Measurements from ENCODE around the gene IZUMO1R. TPM values are rescaled to one million over a fixed set of nuclear protein-coding genes. Genes with fewer than 3 reads are reported as not detected.

IZUMO1R gene
- total and polyA plus RNA-seq, 2 of the 8 experiments (the other 6 are each of a cell fraction or from before 2014, with no cell fraction given) = not detected

DNA sequence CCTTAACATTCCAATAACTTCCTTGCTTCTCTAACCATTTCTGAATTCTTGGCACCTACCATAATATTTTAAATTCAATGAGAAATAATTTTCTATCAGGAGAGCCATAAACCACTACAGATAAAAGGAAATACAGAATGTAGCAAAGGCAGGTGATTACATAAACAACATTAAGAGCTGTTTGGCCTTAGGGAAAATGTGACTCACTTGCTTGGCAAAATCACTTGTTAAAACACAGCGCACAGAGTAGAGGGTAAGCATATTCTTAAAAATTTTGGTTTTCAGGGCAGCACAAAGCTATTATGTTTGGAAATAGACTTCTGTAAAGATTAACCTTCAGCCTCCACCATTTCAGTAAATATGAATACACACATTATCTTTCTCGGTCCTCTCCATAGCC lies 26.4 kb downstream of the IZUMO1R start:
- TF ChIP-seq SRF (IDR thresholded peaks at IDR 0.05; ENCODE audit: low read depth, low read length) (no peak), CTBP2 (IDR thresholded peaks at IDR 0.05; ENCODE audit: borderline replicate concordance, insufficient read depth, insufficient read length, low read length) (no peak), HDAC6 (IDR thresholded peaks at IDR 0.05; ENCODE audit: low read depth, low read length) (no peak), POLR2A (IDR thresholded peaks at IDR 0.05; ENCODE audit: control extremely low read depth in 1 of 2, low read depth in 2 of 2, low read length in 2 of 2) (no peak), GABPA (IDR thresholded peaks at IDR 0.05; ENCODE audit: borderline replicate concordance, insufficient read depth, low read length) (no peak)
- Histone ChIP-seq H3K9ac (replicated peaks in 1 of 4; ENCODE audit: extremely low read depth in 1 of 4, low read depth in 3 of 4, low read length in 3 of 4) (no peak overlapping the region), H4K8ac (ENCODE audit: extremely low read depth, insufficient read depth, low read length) (no peak overlapping the region), H2AFZ (ENCODE audit: low read length) (no peak overlapping the region), H2AK5ac (ENCODE audit: low read depth, low read length) (no peak overlapping the region), H3K4me3 (ENCODE audit: extremely low read depth in 1 of 4, insufficient read depth in 2 of 4, low read depth in 3 of 4, low read length in 4 of 4) (no peak overlapping the region), H3K14ac (ENCODE audit: insufficient read length) (no peak overlapping the region), H3K27me3 (replicated peaks in 1 of 4; ENCODE audit: control insufficient read depth in 3 of 4, extremely low read depth in 1 of 4, insufficient read depth in 3 of 4, low read length in 3 of 4) (no peaks in the 10 kb centered on the region), H3K79me1 (ENCODE audit: low read depth, low read length) (no peaks in the 10 kb centered on the region), H2BK15ac (ENCODE audit: low read length) (no peak overlapping the region), H4K91ac (replicated peaks; ENCODE audit: insufficient read length, low read length) (no peak overlapping the region), H2BK120ac (replicated peaks; ENCODE audit: low read depth, low read length) (no peak overlapping the region), H3K36me3 (ENCODE audit: control insufficient read depth in 2 of 4, insufficient read depth in 4 of 4, low read length in 3 of 4) (no peaks in the 10 kb centered on the region), H2BK12ac (ENCODE audit: low read depth, low read length) (no peak overlapping the region), H4K5ac (ENCODE audit: insufficient read length, low read depth, low read length) (no peak overlapping the region), H3K4ac (replicated peaks; ENCODE audit: insufficient read length, low read depth, low read length) (no peak overlapping the region), H2BK20ac (ENCODE audit: low read length) (no peak overlapping the region), H3K4me1 (replicated peaks in 1 of 4; ENCODE audit: control insufficient read depth in 3 of 4, insufficient read depth in 4 of 4, low read length in 3 of 4) (no peaks in the 10 kb centered on the region), H4K20me1 (replicated peaks in 1 of 2; ENCODE audit: control insufficient read depth in 1 of 2, insufficient read depth in 2 of 2, low read length in 2 of 2) (no peaks in the 10 kb centered on the region), H3K18ac (ENCODE audit: extremely low read depth, low read length) (no peak overlapping the region), H3K4me2 (ENCODE audit: insufficient read depth in 1 of 2, low read depth in 2 of 2, low read length in 2 of 2) (no peak overlapping the region), H2BK5ac (ENCODE audit: low read depth, low read length) (no peak overlapping the region), H3K23ac (ENCODE audit: insufficient read length) (no peak overlapping the region), H3K9me3 (ENCODE audit: insufficient read depth in 2 of 2, low read depth in 1 of 2, low read length in 1 of 2) (no peaks in the 10 kb centered on the region), H3K23me2 (ENCODE audit: low read depth, low read length) (no peaks in the 10 kb centered on the region), H3K79me2 (ENCODE audit: control insufficient read depth in 1 of 2, insufficient read depth in 2 of 2, low read length in 2 of 2) (no peaks in the 10 kb centered on the region), H3K27ac (ENCODE audit: low read depth, low read length) (no peak overlapping the region), H3K56ac (replicated peaks; ENCODE audit: insufficient read length, low read depth, low read length) (no peak overlapping the region)
- ChIA-PET POLR2A (ENCODE audit: partially characterized antibody) (no interaction called here), CTCF (ENCODE audit: partially characterized antibody) (no interaction called here)
- 93% methylated on average over 2 of the region's 2 CpGs; no CpG with 5 or more reads in 1 of the 2 experiments for WGBS, 2 experiments (ENCODE audit: extremely low coverage in 1 of 2, insufficient coverage in 1 of 2, insufficient read length in 1 of 2, insufficient replicate concordance in 2 of 2, low coverage in 1 of 2, low lambda C conversion rate in 2 of 2, missing lambda C conversion rate in 1 of 2)
- DNase-seq (ENCODE audit: low read depth in 1 of 2, low spot score in 2 of 2) = no peak
- FAIRE-seq = no peak

Data from H1 (cell line).